GM18507 (cell line): ENCODE measurements around the gene IFNA13.
"Not testable (repeated sequence)": the region's sequence is repeated elsewhere in the genome, so short reads cannot be mapped to it uniquely, and the experiment has no call there.

Source experiments
- DNase-seq: peaks from one replicate; pipeline ENCODE4 v3.0.0; 2011; ENCODE audit warnings: low read depth; ENCODE audit not compliant: insufficient read length; ENCODE audit errors: extremely low spot score
- FAIRE-seq: peaks from 2 replicates; lab custom pipeline; 2011; peaks lifted over from hg19 to GRCh38; lab: Jason Lieb, UNC

Gene IFNA13

GRCh38 chr9:21367957-21368356 lies at the start of gene IFNA13:
TSS of gene IFNA13 (minus strand) at chr9:21368057. CDS start at chr9:21368010, 47 bp downstream.
- DNase-seq (no peak), FAIRE-seq (no peak)

GRCh38 chr9:21415493-21416267 lies 47.8 kb upstream of the IFNA13 start:
- DNase-seq (no peak), FAIRE-seq (no peak)

GRCh38 chr9:21414220-21414940 lies 46.5 kb upstream of the IFNA13 start:
- FAIRE-seq (no peak), DNase-seq (no peak)

- FAIRE-seq: peak; percentile 41
- DNase-seq: no peak
Observed at GRCh38 chr9:21413624-21414023, 45.8 kb upstream of the IFNA13 start.

- no peak for DNase-seq
- FAIRE-seq: no peak
Observed at GRCh38 chr9:21413151-21413550, 45.3 kb upstream of the IFNA13 start.

GRCh38 chr9:21412107-21412506 lies 44.2 kb upstream of the IFNA13 start:
- FAIRE-seq: no peak
- no peak for DNase-seq

GRCh38 chr9:21408817-21409216 lies 41.0 kb upstream of the IFNA13 start, which contains the start of gene IFNA8:
TSS of gene IFNA8 (plus strand) at chr9:21409117. CDS start at chr9:21409177, 60 bp downstream.
- FAIRE-seq: no peak
- DNase-seq: no peak

GRCh38 chr9:21404146-21404545 lies 36.3 kb upstream of the IFNA13 start:
- DNase-seq: no peak
- no peak for FAIRE-seq

- FAIRE-seq: no peak
- no peak for DNase-seq
Observed at GRCh38 chr9:21402386-21403251, 34.8 kb upstream of the IFNA13 start.

- FAIRE-seq: peak; percentile 65
Observed at GRCh38 chr9:21399956-21400355, 32.1 kb upstream of the IFNA13 start.

GRCh38 chr9:21398955-21399489 lies 31.2 kb upstream of the IFNA13 start:
- FAIRE-seq (peak; percentile 9), DNase-seq (no peak)

More at GRCh38 chr9:21399956-21400355, 32.1 kb upstream of the IFNA13 start:
- no peak for DNase-seq

GRCh38 chr9:21395778-21396717 lies 28.2 kb upstream of the IFNA13 start:
- FAIRE-seq: peak; percentile 67

GRCh38 chr9:21392270-21392669 lies 24.4 kb upstream of the IFNA13 start:
- no peak for DNase-seq
- FAIRE-seq: peak; percentile 77

More at GRCh38 chr9:21395778-21396717, 28.2 kb upstream of the IFNA13 start:
- no peak for DNase-seq

GRCh38 chr9:21385131-21385670 lies 17.3 kb upstream of the IFNA13 start, which contains the start of gene IFNA2:
TSS of gene IFNA2 (minus strand) at chr9:21385398. CDS start at chr9:21385329, 69 bp downstream.
- FAIRE-seq (peak; percentile 86), DNase-seq (no peak)

- FAIRE-seq: no peak
- no peak for DNase-seq
Observed at GRCh38 chr9:21383627-21384026, 15.8 kb upstream of the IFNA13 start.

GRCh38 chr9:21381448-21382339 lies 13.8 kb upstream of the IFNA13 start:
- DNase-seq: peak; percentile 40
- FAIRE-seq: peak; percentile 97

- DNase-seq, FAIRE-seq: not testable (repeated sequence)
Observed at GRCh38 chr9:21371467-21371866, 3.6 kb upstream of the IFNA13 start.
